ENCODE data around the gene TRMT112.
A peak's percentile ranks its signal among the peaks of the same experiment; 100 is the strongest.

Gene TRMT112

GRCh38 chr11:64317325-64317960, at the start of gene TRMT112:
Gene TRMT112, minus strand, starts transcription at chr11:64317559. Its CDS starts 33 bp downstream, at chr11:64317526.
- peak; percentile 81 to 91 (median 86) for DNase-seq

DNA sequence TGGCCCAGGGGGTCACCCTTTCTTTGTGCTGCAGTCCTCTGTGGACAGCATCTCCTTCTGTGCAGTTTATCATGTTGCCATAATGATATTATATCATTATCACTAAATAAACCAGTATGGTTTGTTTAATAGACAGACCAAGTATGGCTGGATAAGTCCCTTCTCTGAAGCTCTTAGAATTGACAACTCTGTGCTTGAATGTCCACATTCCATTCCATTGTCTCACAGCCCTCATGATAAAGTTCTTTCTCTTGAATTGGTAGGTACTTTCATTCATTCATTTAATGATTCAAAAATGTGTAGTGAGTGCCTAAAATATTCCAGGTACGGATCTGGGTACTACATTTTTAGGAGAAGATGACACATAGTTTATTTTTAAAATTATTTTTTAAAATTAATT, 49.4 kb upstream of the TRMT112 start:
- no peak for DNase-seq

GRCh38 chr11:64364911-64365310, 47.6 kb upstream of the TRMT112 start:
- DNase-seq = no peak

DNA sequence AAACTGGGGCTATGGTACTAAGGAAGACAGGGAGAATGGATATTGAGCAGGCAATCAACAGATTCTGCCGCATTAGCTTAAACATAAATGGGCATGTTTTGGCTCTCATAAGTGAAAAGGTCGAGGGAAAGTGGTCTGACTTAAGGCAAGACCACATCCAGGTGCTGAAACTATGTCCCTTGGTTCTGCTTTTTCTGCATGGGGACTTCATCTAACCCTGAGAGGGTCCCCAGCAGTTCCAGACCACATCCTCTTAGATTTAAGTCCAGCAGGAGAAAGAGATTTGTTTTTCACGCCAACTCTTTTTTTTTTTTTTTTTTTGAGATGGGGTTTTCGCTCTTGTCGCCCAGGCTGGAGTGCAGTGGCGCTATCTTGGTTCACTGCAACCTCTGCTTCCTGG, 47.1 kb upstream of the TRMT112 start:
- DNase-seq = no peak

DNA sequence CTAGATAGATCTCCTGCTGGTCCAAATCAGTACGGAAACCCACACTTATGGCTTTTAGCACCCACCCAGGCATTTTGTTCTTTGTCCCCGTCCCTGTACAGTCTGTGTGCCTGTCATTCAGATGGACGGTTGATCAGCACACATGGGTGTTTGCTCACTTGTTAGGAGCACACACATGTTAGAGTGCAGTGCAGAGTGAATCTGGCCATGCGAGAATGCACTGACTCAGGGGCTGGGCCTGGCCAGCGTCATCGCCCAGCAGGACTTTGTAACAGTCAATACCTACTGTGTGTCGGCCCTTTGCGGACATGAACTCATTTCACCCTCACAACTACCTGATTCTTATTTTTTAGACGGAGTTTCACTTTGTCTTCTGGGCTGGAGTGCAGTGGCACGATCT, 45.0 kb upstream of the TRMT112 start:
- no peak for DNase-seq

- DNase-seq = no peak
Observed at GRCh38 chr11:64361659-64362058, 44.3 kb upstream of the TRMT112 start.

DNA sequence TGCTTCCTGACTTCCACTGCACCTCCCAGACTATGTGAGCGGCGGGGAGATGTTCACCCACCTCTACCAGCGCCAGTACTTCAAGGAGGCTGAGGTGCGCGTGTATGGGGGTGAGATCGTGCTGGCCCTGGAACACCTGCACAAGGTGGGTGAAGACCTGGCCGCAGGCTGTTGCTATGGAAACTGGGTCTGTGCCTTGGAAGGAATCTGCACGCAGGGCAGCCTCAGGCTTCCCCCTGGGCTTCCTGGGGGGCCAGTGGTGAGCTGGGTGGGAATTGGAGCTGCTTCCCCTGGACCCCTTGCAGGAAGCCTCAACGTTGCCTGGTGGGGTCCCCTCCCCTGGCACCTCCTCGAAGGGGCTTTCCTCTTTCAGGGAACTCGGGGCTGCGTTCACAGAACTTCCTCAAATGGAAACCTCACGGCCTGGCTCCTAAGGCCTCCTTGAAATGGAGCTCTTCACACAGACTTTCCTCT, 43.1 kb upstream of the TRMT112 start:
- no peak for DNase-seq

DNA sequence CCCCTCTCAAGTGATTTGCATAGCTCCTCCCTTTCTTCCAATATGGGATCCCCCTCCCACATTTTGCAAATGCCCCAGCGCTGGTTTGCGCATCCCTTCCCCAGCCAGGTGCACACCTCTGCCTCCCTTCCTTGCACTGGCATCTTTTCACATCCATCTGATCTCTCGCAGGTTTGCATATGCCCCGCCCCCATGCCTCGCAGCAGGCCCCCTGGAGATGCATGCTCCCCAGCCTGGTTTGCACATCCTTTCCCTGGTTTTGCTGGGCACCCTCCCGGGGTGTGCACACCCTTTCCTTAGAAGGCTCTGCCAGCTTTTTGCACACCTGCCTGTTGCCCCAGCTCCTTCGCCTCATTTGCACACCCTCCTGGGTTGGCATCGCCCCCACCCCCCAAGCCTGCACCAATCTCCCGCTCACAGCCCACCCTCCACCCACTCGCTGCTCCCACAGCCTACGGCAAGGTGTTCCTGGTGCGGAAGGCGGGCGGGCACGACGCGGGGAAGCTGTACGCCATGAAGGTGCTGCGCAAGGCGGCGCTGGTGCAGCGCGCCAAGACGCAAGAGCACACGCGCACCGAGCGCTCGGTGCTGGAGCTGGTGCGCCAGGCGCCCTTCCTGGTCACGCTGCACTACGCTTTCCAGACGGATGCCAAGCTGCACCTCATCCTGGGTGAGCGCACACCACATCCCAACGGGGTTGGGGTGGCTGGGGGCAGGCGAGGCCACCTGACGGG, 42.5 kb upstream of the TRMT112 start:
- DNase-seq = peak in 1 of 4 experiments; percentile 13

DNA sequence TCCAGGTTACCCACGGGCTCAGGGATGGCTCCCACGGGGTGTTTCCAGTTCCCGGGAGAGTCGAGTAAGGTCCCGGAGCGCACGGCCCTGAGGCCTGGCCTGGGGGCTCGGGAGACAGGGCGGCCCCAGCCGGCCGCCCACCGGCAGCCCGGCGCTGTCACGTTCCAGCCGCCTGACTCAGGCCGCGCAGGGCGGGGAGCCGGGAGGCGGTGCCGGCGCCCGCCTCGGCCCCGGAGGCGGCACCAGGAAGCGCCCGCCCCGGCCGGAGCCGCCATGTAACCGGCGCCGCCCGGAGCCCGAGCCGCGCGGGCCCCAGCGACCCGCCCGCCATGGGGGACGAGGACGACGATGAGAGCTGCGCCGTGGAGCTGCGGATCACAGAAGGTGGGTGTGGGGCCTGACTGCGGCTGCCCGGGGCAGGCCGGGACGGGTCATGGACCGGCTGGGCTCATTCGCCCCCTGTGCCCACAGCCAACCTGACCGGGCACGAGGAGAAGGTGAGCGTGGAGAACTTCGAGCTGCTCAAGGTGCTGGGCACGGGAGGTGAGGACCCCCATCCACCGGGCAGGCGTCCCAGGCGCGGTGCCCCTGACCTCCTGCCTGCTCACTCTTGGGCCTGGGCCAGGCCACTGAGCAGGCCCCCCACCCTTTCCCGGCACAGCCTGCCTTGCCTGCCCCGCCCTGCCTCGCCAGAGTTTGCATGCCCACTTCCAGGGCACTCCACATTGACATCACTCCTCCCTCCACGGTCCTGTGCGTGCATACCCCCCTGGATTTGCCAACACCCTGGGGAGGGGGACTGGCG, 41.8 kb upstream of the TRMT112 start, which contains the start of gene RPS6KA4:
TSS of gene RPS6KA4 (plus strand) at position 256 of the 805 bp plus-strand sequence. CDS start at position 330, 74 bp downstream.
- peak in 1 of 4 experiments; percentile 18 for DNase-seq

GRCh38 chr11:64358536-64358906, 41.2 kb upstream of the TRMT112 start:
- no peak for DNase-seq

DNA sequence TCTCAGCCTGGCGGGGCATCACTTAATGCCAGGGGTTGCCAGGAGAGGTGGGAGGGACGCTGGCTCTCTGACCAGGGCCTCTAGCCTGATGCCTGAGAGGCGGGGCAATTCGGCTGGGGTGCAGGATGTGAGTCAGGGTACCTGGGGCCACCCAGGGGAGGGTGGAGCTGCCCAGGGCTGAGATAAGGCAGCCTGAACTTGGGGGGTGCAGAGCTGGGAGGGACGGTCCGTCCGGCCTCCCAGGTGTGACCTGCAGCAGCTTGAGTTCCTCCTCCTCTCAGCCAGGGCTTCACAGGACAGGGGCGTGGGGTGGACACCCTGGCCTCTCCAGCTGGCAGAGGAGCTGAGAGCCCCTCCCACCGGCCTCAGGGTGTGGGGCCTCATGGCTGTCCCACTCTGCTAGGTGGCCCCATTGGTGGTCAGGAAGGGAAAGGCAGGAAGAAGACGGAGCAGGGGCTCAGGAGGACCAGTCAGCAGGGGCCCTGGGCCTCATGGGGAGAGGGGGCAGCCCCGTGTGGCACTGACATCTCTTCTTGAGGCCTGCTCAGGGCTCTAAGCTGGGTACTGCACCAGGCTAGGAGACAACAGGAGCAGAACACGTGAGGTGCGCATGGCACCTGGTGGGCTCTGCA, 40.7 kb upstream of the TRMT112 start:
- DNase-seq = peak in 1 of 4 experiments; percentile 36

DNA sequence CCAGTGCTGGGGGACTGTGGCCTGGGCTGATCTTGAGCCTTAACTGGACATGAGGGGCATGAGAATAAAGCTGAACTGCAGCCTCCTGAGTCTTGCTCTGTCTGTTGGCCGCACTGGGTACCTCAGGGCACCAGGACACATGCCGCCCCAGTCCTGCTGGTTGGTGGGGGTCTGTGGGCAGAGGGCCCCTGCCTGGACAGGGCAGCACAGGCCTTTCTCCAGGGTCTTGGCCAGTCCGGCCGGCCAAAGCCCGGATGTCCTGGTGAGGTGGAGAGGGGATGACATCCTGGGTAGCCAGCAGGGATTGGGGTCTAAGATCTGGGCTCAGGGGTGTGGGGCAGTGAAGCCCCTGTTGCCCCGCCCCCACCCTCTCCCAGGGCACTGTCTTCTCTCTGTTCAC, 40.1 kb upstream of the TRMT112 start:
- no peak for DNase-seq

DNA sequence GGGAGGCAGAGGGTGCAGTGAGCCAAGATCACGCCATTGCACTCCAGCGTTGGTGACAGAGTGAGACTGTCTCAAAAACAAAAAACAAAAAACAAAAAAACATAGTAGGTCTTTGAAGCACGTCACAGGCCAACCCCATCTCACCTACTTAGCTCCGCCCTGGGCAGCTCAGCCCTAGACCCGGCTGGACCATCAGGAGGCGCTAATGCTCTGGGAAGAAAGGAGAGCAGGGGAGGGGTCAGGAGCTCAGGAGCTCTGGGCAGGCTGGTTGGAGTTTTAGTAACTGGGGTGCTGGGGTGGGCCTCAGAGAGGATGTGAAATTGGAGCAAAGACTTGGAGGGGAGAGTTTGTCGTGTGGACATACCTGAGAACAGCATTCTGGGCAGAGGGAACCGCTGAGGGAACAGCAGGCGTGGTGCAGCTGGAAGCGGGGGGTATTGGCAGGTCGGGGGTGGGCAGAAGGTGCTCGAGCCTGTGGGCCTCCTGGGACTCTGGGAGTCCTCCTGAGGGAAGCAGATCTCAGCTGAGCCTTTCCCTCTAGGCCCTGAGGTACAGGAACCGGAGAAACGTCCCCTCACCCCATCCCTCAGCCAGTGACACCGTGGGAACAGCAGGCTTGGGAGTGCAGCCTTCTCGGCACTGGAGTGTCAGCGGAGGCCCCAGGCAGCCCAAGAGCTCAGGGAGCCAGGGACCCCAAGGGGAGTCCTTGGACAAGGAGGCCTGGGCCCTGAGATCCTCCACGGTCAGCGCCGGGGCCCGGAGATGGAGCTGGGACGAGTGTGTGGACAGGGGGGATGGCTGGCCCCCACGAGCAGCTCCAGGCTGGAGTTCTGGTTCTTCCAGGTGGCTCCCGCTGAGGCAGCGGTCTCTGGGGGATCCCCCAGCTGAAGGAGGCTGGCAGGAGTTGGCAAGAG, 39.4 kb upstream of the TRMT112 start:
- no peak for DNase-seq

- peak in 1 of 4 experiments; percentile 50 for DNase-seq
Observed at GRCh38 chr11:64355078-64355940, 38.0 kb upstream of the TRMT112 start.

DNA sequence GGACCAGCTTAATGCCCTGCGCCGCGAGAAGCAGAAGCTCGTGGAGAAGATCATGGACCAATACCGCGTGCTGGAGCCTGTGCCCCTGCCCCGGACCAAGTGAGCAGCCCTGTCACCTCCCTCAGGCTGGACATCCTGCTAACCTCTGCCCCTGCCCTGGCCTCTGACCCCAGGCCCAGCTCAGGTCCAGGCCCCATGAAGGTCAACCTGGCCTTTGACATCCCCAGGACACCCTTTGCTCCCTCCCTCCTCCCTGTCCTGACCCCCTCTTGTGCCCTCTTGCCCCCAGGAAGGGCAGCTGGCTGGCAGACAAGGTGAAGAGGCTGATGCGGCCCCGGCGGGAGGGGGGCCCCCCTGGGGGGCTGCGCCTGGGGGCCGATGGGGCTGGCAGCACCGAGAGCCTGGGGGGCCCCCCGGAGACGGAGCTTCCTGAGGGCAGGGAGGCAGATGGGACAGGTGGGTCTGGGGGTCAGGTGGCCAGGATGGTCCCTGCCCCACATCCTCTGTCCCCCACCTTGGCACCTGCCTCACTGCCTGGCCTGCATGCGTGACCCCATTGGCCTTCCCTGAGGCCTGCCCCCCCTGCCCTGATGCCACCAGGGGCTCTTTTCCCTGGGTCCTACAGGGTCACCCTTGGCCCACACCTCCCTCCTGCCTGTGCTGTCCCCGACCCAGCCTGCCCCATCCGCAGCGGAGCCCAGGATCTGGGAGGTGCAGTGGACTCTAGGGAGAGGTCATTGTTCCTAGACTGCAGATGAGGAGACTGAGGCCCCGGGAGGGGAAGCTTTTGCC, 36.6 kb upstream of the TRMT112 start:
- no peak for DNase-seq

- no peak for DNase-seq
Observed at GRCh38 chr11:64352995-64353714, 35.8 kb upstream of the TRMT112 start.

GRCh38 chr11:64352099-64352994, 35.0 kb upstream of the TRMT112 start:
- DNase-seq = no peak

GRCh38 chr11:64351136-64351631, 33.8 kb upstream of the TRMT112 start:
- DNase-seq = no peak

Data from activated naive CD4-positive, alpha-beta T cell (primary cell).